Measurements from ENCODE around the gene BCL7A. TPM values are rescaled to one million over a fixed set of nuclear protein-coding genes. Genes with fewer than 3 reads are reported as not detected.
"Not testable (repeated sequence)": the region's sequence is repeated elsewhere in the genome, so short reads cannot be mapped to it uniquely, and the experiment has no call there.

BCL7A gene
- total RNA-seq, 1 experiment from 2014 or later: 6.3 TPM

DNA sequence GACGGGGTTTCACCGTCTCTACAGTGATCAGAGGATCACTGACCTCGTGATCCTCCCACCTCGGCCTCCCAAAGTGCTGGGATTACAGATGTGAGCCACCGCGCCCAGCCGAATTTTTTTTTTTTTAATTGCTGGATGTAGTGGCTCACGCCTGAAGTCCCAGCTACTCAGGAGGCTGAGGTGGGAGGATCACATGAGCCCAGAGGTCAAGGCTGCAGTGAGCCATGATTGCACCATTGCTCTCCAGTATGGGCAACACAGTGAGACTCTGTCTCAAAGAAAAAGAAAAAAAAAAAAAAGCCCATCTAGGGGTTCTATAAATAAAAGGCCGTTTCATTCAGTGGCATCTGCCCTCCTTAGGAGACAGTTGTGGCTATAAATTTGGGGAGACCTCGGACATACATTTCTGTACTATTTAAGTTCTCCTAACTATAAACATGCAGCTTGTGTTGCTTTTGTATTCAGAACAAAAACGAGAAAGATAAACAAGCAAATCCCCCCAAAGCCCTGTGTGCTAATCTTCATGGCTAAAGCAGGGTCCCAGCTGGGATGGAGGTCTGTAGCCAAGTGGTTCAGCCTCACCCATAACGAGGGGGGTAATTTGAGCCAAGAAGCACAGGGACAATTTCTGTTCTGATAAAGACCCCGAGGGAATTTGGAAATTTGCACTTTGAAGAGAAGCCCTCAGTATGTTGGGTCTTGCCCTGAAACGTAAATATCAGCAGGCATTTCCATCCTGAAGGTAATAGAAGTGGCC is 35.0 kb upstream of the BCL7A start:
- CTCF ChIA-PET: no interaction called here
- Histone ChIP-seq H3K79me2 (ENCODE audit: low read depth) (no peaks in the 10 kb centered on the region), H3K27me3 (ENCODE audit: insufficient read depth, low read depth) (no peaks in the 10 kb centered on the region), H3K27ac (no peak overlapping the region), H3K9me3 (ENCODE audit: insufficient read depth, low read depth) (no peaks in the 10 kb centered on the region), H3K4me3 (no peak overlapping the region), H2AFZ (no peak overlapping the region), H4K20me1 (ENCODE audit: insufficient read depth) (no peaks in the 10 kb centered on the region; the same call in 1 of the 2 replicates), H3F3A (ENCODE audit: insufficient read depth, low read depth) (peaks cover 7% of the 10 kb centered on the region; the same call in 1 of the 2 replicates), H3K4me1 (replicated peaks; ENCODE audit: insufficient read depth) (no peaks in the 10 kb centered on the region), H3K36me3 (ENCODE audit: low read depth) (no peaks in the 10 kb centered on the region), H3K4me2 (no peak overlapping the region), H3K9me2 (ENCODE audit: insufficient read depth) (no peaks in the 10 kb centered on the region)
- POLR2A ChIA-PET (ENCODE audit: unreplicated experiment): no interaction called here
- TF ChIP-seq, protein P1, sequence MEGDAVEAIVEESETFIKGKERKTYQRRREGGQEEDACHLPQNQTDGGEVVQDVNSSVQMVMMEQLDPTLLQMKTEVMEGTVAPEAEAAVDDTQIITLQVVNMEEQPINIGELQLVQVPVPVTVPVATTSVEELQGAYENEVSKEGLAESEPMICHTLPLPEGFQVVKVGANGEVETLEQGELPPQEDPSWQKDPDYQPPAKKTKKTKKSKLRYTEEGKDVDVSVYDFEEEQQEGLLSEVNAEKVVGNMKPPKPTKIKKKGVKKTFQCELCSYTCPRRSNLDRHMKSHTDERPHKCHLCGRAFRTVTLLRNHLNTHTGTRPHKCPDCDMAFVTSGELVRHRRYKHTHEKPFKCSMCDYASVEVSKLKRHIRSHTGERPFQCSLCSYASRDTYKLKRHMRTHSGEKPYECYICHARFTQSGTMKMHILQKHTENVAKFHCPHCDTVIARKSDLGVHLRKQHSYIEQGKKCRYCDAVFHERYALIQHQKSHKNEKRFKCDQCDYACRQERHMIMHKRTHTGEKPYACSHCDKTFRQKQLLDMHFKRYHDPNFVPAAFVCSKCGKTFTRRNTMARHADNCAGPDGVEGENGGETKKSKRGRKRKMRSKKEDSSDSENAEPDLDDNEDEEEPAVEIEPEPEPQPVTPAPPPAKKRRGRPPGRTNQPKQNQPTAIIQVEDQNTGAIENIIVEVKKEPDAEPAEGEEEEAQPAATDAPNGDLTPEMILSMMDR (conservative IDR thresholded peaks at IDR 0.05): no peak
- TF ChIP-seq EZH2 (IDR thresholded peaks at IDR 0.05; ENCODE audit: low read depth): no peak
- intact Hi-C loops (cut with micrococcal nuclease; ENCODE audit: unreplicated experiment): no loop called here
- no TSS peak for BruUV-seq (replicated peaks)
- no peak for DNase-seq

- H3K27me3 ChIP-seq (ENCODE audit: insufficient read depth, low read depth); DNase-seq; H3K79me2 ChIP-seq (ENCODE audit: low read depth); H3K27ac ChIP-seq; H3K9me2 ChIP-seq (ENCODE audit: insufficient read depth); BruUV-seq (replicated peaks); H3K4me2 ChIP-seq; POLR2A ChIA-PET (ENCODE audit: unreplicated experiment); H3K36me3 ChIP-seq (ENCODE audit: low read depth); intact Hi-C loops (cut with micrococcal nuclease; ENCODE audit: unreplicated experiment); CTCF ChIA-PET; H2AFZ ChIP-seq; H4K20me1 ChIP-seq (ENCODE audit: insufficient read depth); H3K9me3 ChIP-seq (ENCODE audit: insufficient read depth, low read depth); H3K4me3 ChIP-seq; H3K4me1 ChIP-seq (replicated peaks; ENCODE audit: insufficient read depth): not testable (repeated sequence)
- H3F3A ChIP-seq (ENCODE audit: insufficient read depth, low read depth): peaks cover 17% of the 10 kb centered on the region; the same call in 1 of the 2 replicates
These were observed 33.2 kb upstream of the BCL7A start for GRCh38 chr12:121988519-121988918.

GRCh38 chr12:121989276-121990113 is 32.2 kb upstream of the BCL7A start:
- Histone ChIP-seq H2AFZ (no peak overlapping the region), H3K4me2 (no peak overlapping the region), H3K4me1 (replicated peaks; ENCODE audit: insufficient read depth) (no peaks in the 10 kb centered on the region; the same call in 1 of the 2 replicates), H3K27me3 (ENCODE audit: insufficient read depth, low read depth) (no peaks in the 10 kb centered on the region), H3K27ac (no peak overlapping the region), H3K9me3 (ENCODE audit: insufficient read depth, low read depth) (no peaks in the 10 kb centered on the region), H3K79me2 (ENCODE audit: low read depth) (no peaks in the 10 kb centered on the region), H3K9me2 (ENCODE audit: insufficient read depth) (no peaks in the 10 kb centered on the region), H4K20me1 (ENCODE audit: insufficient read depth) (no peaks in the 10 kb centered on the region; the same call in 1 of the 2 replicates), H3F3A (ENCODE audit: insufficient read depth, low read depth) (peaks cover 17% of the 10 kb centered on the region; the same call in 1 of the 2 replicates), H3K4me3 (no peak overlapping the region), H3K36me3 (ENCODE audit: low read depth) (no peaks in the 10 kb centered on the region)
- POLR2A ChIA-PET (ENCODE audit: unreplicated experiment): no interaction called here
- no peak for DNase-seq
- intact Hi-C loops (cut with micrococcal nuclease; ENCODE audit: unreplicated experiment): no loop called here
- CTCF ChIA-PET: no interaction called here
- BruUV-seq (replicated peaks): no TSS peak
- TF ChIP-seq, protein P1 (conservative IDR thresholded peaks at IDR 0.05): no peak
- TF ChIP-seq EZH2 (IDR thresholded peaks at IDR 0.05; ENCODE audit: low read depth): no peak

Data from PC-9 (cell line).